Right atrium auricular region (tissue), 2 donors: ENCODE results near the gene FFAR1. TPM values are rescaled to one million over a fixed set of nuclear protein-coding genes. Genes with fewer than 3 reads are reported as not detected.

Source experiments
- DNase-seq: peaks from one replicate; pipeline ENCODE4 v3.0.0-alpha.2; 2019; ENCODE audit warnings: low spot score
- H3K27ac ChIP-seq, 2 donors: fragments of 200-600 bp; sonication (generic); 1 replicate in 1 of 2; 2 replicates in 1 of 2; pipeline ENCODE4 v1.5.1; 2016 to 2019
- H3K27me3 ChIP-seq, 2 donors: fragments of 200-600 bp; sonication (generic); one replicate each; pipeline versions ENCODE4 v1.5.1 to v1.6.0; 2017 to 2019
- H3K36me3 ChIP-seq: fragments of 200-600 bp; sonication (generic); one replicate; pipeline ENCODE4 v1.5.1; 2016
- H3K4me1 ChIP-seq, 2 donors: fragments of 200-600 bp; sonication (generic); one replicate each; pipeline versions ENCODE4 v1.5.1 to v1.6.0; 2017 to 2019
- H3K4me3 ChIP-seq, 2 donors: fragments of 200-600 bp; sonication (generic); 1 replicate in 1 of 2; 2 replicates in 1 of 2; pipeline ENCODE4 v1.5.1; 2017 to 2019; ENCODE audit warnings: mild to moderate bottlenecking in 1 of 2, moderate library complexity in 1 of 2
- H3K9me3 ChIP-seq, 2 donors: fragments of 200-600 bp; sonication (generic); one replicate each; pipeline ENCODE4 v1.5.1; 2019
- CTCF ChIP-seq, 2 donors: fragments of 200-600 bp; sonication (generic); IDR thresholded peaks; one replicate each; pipeline ENCODE4 v1.5.1; 2019; ENCODE audit warnings: antibody characterized with exemption in 2 of 2
- total RNA-seq, 2 donors: library from RNA; depleted of rRNA; stranded (reverse); fragments of >200 nt; gene quantifications; one replicate each; pipeline ENCODE4 v1.1.0, GENCODE V29; 2016

FFAR1 gene
- total RNA-seq, 2 donors from 2014 or later = not detected

DNA sequence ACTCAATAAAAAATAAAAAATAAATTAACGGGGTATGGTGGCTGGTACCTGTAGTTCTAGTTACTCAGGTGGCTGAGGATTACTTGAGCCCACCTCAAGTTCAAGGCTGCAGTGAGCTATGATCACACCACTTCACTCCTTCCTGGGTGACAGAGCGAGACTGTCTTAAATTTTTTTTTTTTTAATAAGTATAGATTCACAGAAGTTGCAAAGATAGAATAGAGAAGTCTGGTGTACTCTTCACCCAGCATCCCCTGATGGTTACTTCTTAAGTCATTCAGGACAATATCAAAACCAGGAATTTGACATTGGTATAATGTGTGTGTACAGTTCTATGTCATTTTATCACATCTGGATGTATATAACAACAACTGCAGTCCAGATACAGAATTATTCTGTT is 26.4 kb upstream of the FFAR1 start:
- Histone ChIP-seq H3K27ac (no peak overlapping the region), H3K9me3 (peaks cover 0 to 8% of the 10 kb centered on the region in 2 donors), H3K36me3 (no peaks in the 10 kb centered on the region), H3K4me1 (no peaks in the 10 kb centered on the region), H3K4me3 (no peak overlapping the region), H3K27me3 (no peaks in the 10 kb centered on the region)
- TF ChIP-seq CTCF (IDR thresholded peaks at IDR 0.05) = no peak
- DNase-seq = no peak

GRCh38 chr19:35322014-35322413 is 25.7 kb upstream of the FFAR1 start:
- Histone ChIP-seq H3K9me3 (peaks cover 0 to 8% of the 10 kb centered on the region in 2 donors), H3K4me3 (no peak overlapping the region), H3K36me3 (no peaks in the 10 kb centered on the region), H3K4me1 (no peaks in the 10 kb centered on the region), H3K27me3 (no peaks in the 10 kb centered on the region), H3K27ac (no peak overlapping the region)
- no peak for TF ChIP-seq CTCF (IDR thresholded peaks at IDR 0.05)
- no peak for DNase-seq

- no peaks in the 10 kb centered on the region for H3K36me3 ChIP-seq
- DNase-seq = no peak
- H3K27me3 ChIP-seq = no peaks in the 10 kb centered on the region
Observed at GRCh38 chr19:35327642-35328041, 20.1 kb upstream of the FFAR1 start.

GRCh38 chr19:35328851-35329285 is 18.8 kb upstream of the FFAR1 start, which contains the start of gene CD22:
TSS of gene CD22 (plus strand) at chr19:35329187. CDS start at chr19:35332041, 2,854 bp downstream.
- TF ChIP-seq CTCF (IDR thresholded peaks at IDR 0.05) = no peak
- no peak within 1 kb of the TSS for H3K27ac ChIP-seq
- DNase-seq = no peak
- H3K36me3 ChIP-seq = no peaks in the 10 kb centered on the region
- no peaks in the 10 kb centered on the region for H3K9me3 ChIP-seq
- no peaks in the 10 kb centered on the region for H3K4me1 ChIP-seq
- H3K4me3 ChIP-seq = no peak within 1 kb of the TSS
- H3K27me3 ChIP-seq = no peaks in the 10 kb centered on the region

More at GRCh38 chr19:35327642-35328041, 20.1 kb upstream of the FFAR1 start:
- Histone ChIP-seq H3K4me1 (no peaks in the 10 kb centered on the region), H3K4me3 (no peak overlapping the region), H3K9me3 (no peaks in the 10 kb centered on the region), H3K27ac (no peak overlapping the region)
- TF ChIP-seq CTCF (IDR thresholded peaks at IDR 0.05) = no peak

- Histone ChIP-seq H3K27me3 (no peaks in the 10 kb centered on the region), H3K4me1 (no peaks in the 10 kb centered on the region), H3K27ac (no peak overlapping the region), H3K4me3 (no peak overlapping the region), H3K9me3 (no peaks in the 10 kb centered on the region), H3K36me3 (no peaks in the 10 kb centered on the region)
- no peak for DNase-seq
- no peak for TF ChIP-seq CTCF (IDR thresholded peaks at IDR 0.05)
Observed at GRCh38 chr19:35329323-35329722, 18.4 kb upstream of the FFAR1 start.

DNA sequence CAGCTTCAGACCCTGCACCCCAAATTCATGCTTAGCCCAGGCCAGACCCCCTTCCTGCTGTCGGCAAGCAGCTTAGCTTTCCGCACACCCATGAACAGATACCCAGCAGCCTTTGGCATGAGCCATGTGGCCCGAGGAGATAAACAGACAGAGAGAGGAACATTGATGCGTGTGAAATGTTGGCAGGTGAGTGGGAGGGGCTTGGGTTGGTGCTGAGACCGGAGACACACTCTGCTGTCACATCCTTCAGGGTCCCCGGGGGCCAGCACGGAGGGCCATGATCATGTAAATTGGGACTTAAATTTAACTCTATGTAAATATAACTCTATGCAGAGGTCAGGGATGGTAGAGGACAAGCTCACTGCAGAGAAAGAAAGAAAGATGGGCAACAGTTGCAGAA is 17.2 kb upstream of the FFAR1 start:
- TF ChIP-seq CTCF (IDR thresholded peaks at IDR 0.05) = no peak
- Histone ChIP-seq H3K36me3 (no peaks in the 10 kb centered on the region), H3K4me1 (no peaks in the 10 kb centered on the region), H3K27me3 (no peaks in the 10 kb centered on the region), H3K4me3 (no peak overlapping the region), H3K27ac (no peak overlapping the region), H3K9me3 (no peaks in the 10 kb centered on the region)
- DNase-seq = no peak
